Measurements from ENCODE around the gene HMGCR.

DNA sequence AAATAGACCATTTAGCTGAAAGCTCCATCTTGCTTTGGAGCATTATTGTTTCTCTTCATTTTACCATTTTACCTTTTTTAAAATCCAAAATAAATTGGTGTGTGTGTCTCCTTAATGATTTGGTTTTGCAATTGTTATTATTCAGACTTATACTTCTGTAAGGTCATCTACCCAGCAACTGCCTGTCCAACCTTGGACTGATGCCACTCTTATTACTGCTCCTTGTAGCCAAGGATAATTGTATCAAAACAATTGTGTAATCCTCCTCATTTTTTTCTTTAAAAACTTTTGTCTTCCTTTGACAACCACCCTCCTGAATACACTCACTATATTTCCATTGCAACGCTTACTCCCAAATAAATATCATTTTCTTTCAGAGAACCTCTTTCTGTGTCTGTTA, 30.3 kb upstream of the HMGCR start:
- TF ChIP-seq POLR2A (IDR thresholded peaks at IDR 0.05) (no peak), CTCF (IDR thresholded peaks at IDR 0.05) (no peak), POLR2AphosphoS5 (IDR thresholded peaks at IDR 0.05) (no peak), EP300 (IDR thresholded peaks at IDR 0.05) (no peak)
